GM23338 (cell line): Measurements from ENCODE around the gene FKBP7. TPM values are rescaled to one million over a fixed set of nuclear protein-coding genes. Genes with fewer than 3 reads are reported as not detected.

Experiments
- ATAC-seq: fragments of 200-7000 bp; cut with Tn5 transposase; 3 replicates; pipeline ENCODE4 v1.9.1; 2020
- DNase-seq: peaks from one replicate; pipeline ENCODE4 v3.0.0-alpha.2; 2015; ENCODE audit warnings: low spot score
- H2AFZ ChIP-seq: fragments of 200-600 bp; sonication (generic); 2 replicates; pipeline ENCODE4 v1.8.0; 2016; ENCODE audit warnings: antibody characterized with exemption, mild to moderate bottlenecking, moderate library complexity
- H3F3A ChIP-seq: fragments of 200-600 bp; sonication (generic); replicated peaks from 2 replicates; pipeline ENCODE4 v1.8.0; 2017; ENCODE audit warnings: antibody characterized with exemption, mixed run types, low read depth
- H3K27ac ChIP-seq: fragments of 200-600 bp; sonication (generic); 2 replicates; pipeline ENCODE4 v1.6.1; 2016; ENCODE audit warnings: low read depth
- H3K27me3 ChIP-seq: fragments of 200-600 bp; sonication (generic); 2 replicates; pipeline ENCODE4 v1.8.0; 2016; ENCODE audit warnings: mild to moderate bottlenecking, mixed run types, moderate library complexity; ENCODE audit not compliant: insufficient read depth
- H3K36me3 ChIP-seq: fragments of 200-600 bp; sonication (generic); 2 replicates; pipeline ENCODE4 v1.8.0; 2016; ENCODE audit warnings: mild to moderate bottlenecking; ENCODE audit not compliant: insufficient read depth
- H3K4me1 ChIP-seq: fragments of 200-600 bp; sonication (generic); 2 replicates; pipeline ENCODE4 v1.8.0; 2016; ENCODE audit warnings: mild to moderate bottlenecking, moderate library complexity; ENCODE audit not compliant: insufficient read depth
- H3K4me2 ChIP-seq: fragments of 200-600 bp; sonication (generic); 2 replicates; pipeline ENCODE4 v1.7.1; 2017; ENCODE audit warnings: mixed run types
- H3K4me3 ChIP-seq: fragments of 200-600 bp; sonication (generic); 2 replicates; pipeline ENCODE4 v1.6.1; 2016; ENCODE audit warnings: mixed run types
- H3K79me2 ChIP-seq: fragments of 200-600 bp; sonication (generic); replicated peaks from 2 replicates; pipeline ENCODE4 v1.8.0; 2017; ENCODE audit warnings: mild to moderate bottlenecking; ENCODE audit not compliant: insufficient read depth
- H3K9me2 ChIP-seq: fragments of 200-600 bp; sonication (generic); 2 replicates; pipeline ENCODE4 v1.8.0; 2017; ENCODE audit not compliant: insufficient read depth
- H4K20me1 ChIP-seq: fragments of 200-600 bp; sonication (generic); replicated peaks from 2 replicates; pipeline ENCODE4 v1.8.0; 2017; ENCODE audit warnings: mild to moderate bottlenecking; ENCODE audit not compliant: insufficient read depth
- H3K27ac Mint-ChIP-seq: 2 replicates; pipeline ENCODE4 v1.8.0; 2020; ENCODE audit warnings: inconsistent platforms, mild to moderate bottlenecking, moderate library complexity, mixed read lengths
- H3K27me3 Mint-ChIP-seq: 3 replicates; pipeline ENCODE4 v1.8.0; 2022; ENCODE audit warnings: low read depth, mild to moderate bottlenecking, moderate library complexity, mixed read lengths, inconsistent platforms; ENCODE audit not compliant: insufficient read depth, poor library complexity
- H3K36me3 Mint-ChIP-seq: 3 replicates; pipeline ENCODE4 v1.8.0; 2021; ENCODE audit warnings: low read depth, mild to moderate bottlenecking, inconsistent platforms, moderate library complexity, mixed read lengths
- H3K4me1 Mint-ChIP-seq: 3 replicates; pipeline ENCODE4 v1.8.0; 2020; ENCODE audit warnings: mild to moderate bottlenecking, inconsistent platforms, mixed read lengths
- H3K4me3 Mint-ChIP-seq: 3 replicates; pipeline ENCODE4 v1.8.0; 2021; ENCODE audit warnings: moderate library complexity, mild to moderate bottlenecking, inconsistent platforms, mixed read lengths
- H3K9me3 Mint-ChIP-seq: 3 replicates; pipeline ENCODE4 v1.8.0; 2020; ENCODE audit warnings: moderate library complexity, mild to moderate bottlenecking, inconsistent platforms, mixed read lengths
- CREB1 ChIP-seq: fragments of 250-450 bp; sonication (Bioruptor Pico); IDR thresholded peaks from 2 replicates; pipeline ENCODE4 v1.5.0; 2020; ENCODE audit warnings: low read depth, mild to moderate bottlenecking, moderate library complexity
- CTCF ChIP-seq, 2 experiments: fragments of 200-600 bp in 1 of 2; sonication (generic) in 1 of 2; conservative IDR thresholded peaks; 2 replicates each; pipeline versions ENCODE4 v1.5.1 to v1.6.1; 2016 to 2017; ENCODE audit warnings: antibody characterized with exemption in 2 of 2, low read depth in 2 of 2, mild to moderate bottlenecking in 2 of 2, moderate library complexity in 1 of 2
- ETS1 ChIP-seq: IDR thresholded peaks from 2 replicates; pipeline ENCODE4 v1.6.1; 2016; ENCODE audit warnings: antibody characterized with exemption
- EZH2 ChIP-seq: fragments of 200-600 bp; sonication (generic); IDR thresholded peaks from one replicate; pipeline ENCODE4 v1.8.0; 2017; ENCODE audit warnings: antibody characterized with exemption, mild to moderate bottlenecking, low read depth; ENCODE audit not compliant: unreplicated experiment
- EZH2phosphoT487 ChIP-seq: fragments of 200-600 bp; sonication (generic); IDR thresholded peaks from one replicate; pipeline ENCODE4 v1.8.1; 2018; ENCODE audit warnings: antibody characterized with exemption; ENCODE audit not compliant: unreplicated experiment
- JUNB ChIP-seq: IDR thresholded peaks from one replicate; pipeline ENCODE4 v1.6.1; 2016; ENCODE audit warnings: antibody characterized with exemption; ENCODE audit not compliant: unreplicated experiment
- NANOG ChIP-seq: IDR thresholded peaks from 2 replicates; pipeline ENCODE4 v1.6.1; 2016; ENCODE audit warnings: antibody characterized with exemption, borderline replicate concordance
- POLR2AphosphoS5 ChIP-seq: IDR thresholded peaks from 2 replicates; pipeline ENCODE4 v1.6.1; 2016; ENCODE audit warnings: antibody characterized with exemption, low read depth
- REST ChIP-seq: IDR thresholded peaks from one replicate; pipeline ENCODE4 v1.6.1; 2018; ENCODE audit warnings: antibody characterized with exemption; ENCODE audit not compliant: unreplicated experiment
- STAT1 ChIP-seq: IDR thresholded peaks from one replicate; pipeline ENCODE4 v1.6.1; 2016; ENCODE audit warnings: antibody characterized with exemption; ENCODE audit not compliant: unreplicated experiment
- ZNF114 ChIP-seq: fragments of 250-450 bp; sonication (Bioruptor Pico); IDR thresholded peaks from 2 replicates; pipeline ENCODE4 v1.5.0; 2020; ENCODE audit warnings: mild to moderate bottlenecking, moderate library complexity
- ZNF331 ChIP-seq: fragments of 250-450 bp; sonication (Bioruptor Pico); IDR thresholded peaks from 2 replicates; pipeline ENCODE4 v1.5.0; 2020; ENCODE audit warnings: low read depth, mild to moderate bottlenecking, moderate library complexity
- ZNF462 ChIP-seq: fragments of 250-450 bp; sonication (Bioruptor Pico); IDR thresholded peaks from 2 replicates; pipeline ENCODE4 v1.5.0; 2020; ENCODE audit warnings: mild to moderate bottlenecking, moderate library complexity
- polyA plus RNA-seq: library from polyadenylated mRNA; unstranded; fragments of >200 nt; fragmentation: Nextera tagmentation; extraction: Ambion mirVana; gene quantifications from 2 replicates; pipeline ENCODE4 v1.2.1, GENCODE V29; 2016
- total RNA-seq: library from RNA; depleted of rRNA; stranded (reverse); fragments of >200 nt; shearing (Covaris generic); gene quantifications from 2 replicates; pipeline ENCODE4 v1.2.3, GENCODE V29; 2014

The FKBP7 gene
- total and polyA plus RNA-seq, 2 experiments from 2014 or later, result 8.3 to 9.0 TPM

GRCh38 chr2:178527592-178527991 lies 49.2 kb upstream of the FKBP7 start:
- Mint-ChIP-seq H3K4me3 (no peak overlapping the region), H3K36me3 (peaks cover 7% of the 10 kb centered on the region; the same call in 2 of the 3 replicates), H3K27me3 (peaks cover 6% of the 10 kb centered on the region), H3K4me1 (no peaks in the 10 kb centered on the region), H3K9me3 (no peaks in the 10 kb centered on the region), H3K27ac (no peak overlapping the region)
- Histone ChIP-seq H4K20me1 (no peaks in the 10 kb centered on the region; the same call in 1 of the 2 replicates), H3K4me2 (no peak overlapping the region), H2AFZ (no peak overlapping the region), H3K27me3 (no peaks in the 10 kb centered on the region), H3K27ac (no peak overlapping the region), H3K4me3 (no peak overlapping the region), H3K9me2 (no peaks in the 10 kb centered on the region), H3K36me3 (no peaks in the 10 kb centered on the region), H3K4me1 (peaks cover 8% of the 10 kb centered on the region; the same call in 1 of the 2 replicates), H3K79me2 (peaks cover 84% of the 10 kb centered on the region), H3F3A (no peaks in the 10 kb centered on the region)
- no peak for DNase-seq
- TF ChIP-seq ETS1 (no peak), NANOG (no peak), EZH2 (no peak), STAT1 (no peak), ZNF331 (CRISPR knock-in tag) (no peak), POLR2AphosphoS5 (no peak), EZH2phosphoT487 (no peak), JUNB (no peak), REST (no peak), ZNF462 (no peak), CTCF (conservative IDR thresholded peaks at IDR 0.05; ENCODE audit: low read depth in 2 of 2) (no peak), ZNF114 (CRISPR knock-in tag) (no peak), CREB1 (no peak)
- no peak for ATAC-seq
